Lower leg skin (tissue), 4 donors: ENCODE data around the gene MAPK13. TPM values are rescaled to one million over a fixed set of nuclear protein-coding genes. Genes with fewer than 3 reads are reported as not detected.

Experiments
- DNase-seq, 2 donors: peaks; one replicate each; pipeline ENCODE4 v3.0.0-alpha.2; 2019; ENCODE audit warnings: low spot score in 2 of 2
- H3K4me3 ChIP-seq: fragments of 200-600 bp; sonication (generic); 2 replicates; pipeline ENCODE4 v1.5.1; 2017; ENCODE audit warnings: mild to moderate bottlenecking, low read depth; ENCODE audit not compliant: poor library complexity, severe bottlenecking
- CTCF ChIP-seq, 3 donors: fragments of 450-650 bp; IDR thresholded peaks; one replicate each; pipeline ENCODE4 v1.5.1; 2016; ENCODE audit warnings: antibody characterized with exemption in 3 of 3, mild to moderate bottlenecking in 3 of 3, moderate library complexity in 2 of 3
- POLR2A ChIP-seq, 2 donors: fragments of 450-650 bp; IDR thresholded peaks; one replicate each; pipeline ENCODE4 v1.6.1; 2016 to 2017; ENCODE audit warnings: antibody characterized with exemption in 2 of 2, mild to moderate bottlenecking in 1 of 2, moderate library complexity in 1 of 2
- WGBS, 2 donors: methylation state at CpG; one replicate each; pipeline ENCODE4 v1.1.5; 2018; 5-methylcytosine and 5-hydroxymethylcytosine counted together
- intact Hi-C: fragments of 100-400 bp; cut with DNase I; formaldehyde crosslinking; loops from one replicate; pipeline ENCODE4 v1.15.0; 2023; ENCODE audit warnings: low total_unique reads
- total RNA-seq, 4 donors: library from RNA; depleted of rRNA; stranded (reverse); fragments of >200 nt; gene quantifications; one replicate each; pipeline ENCODE4 v1.1.0, GENCODE V29; 2016

Gene MAPK13
- total RNA-seq, 4 donors from 2014 or later = 94.4 to 125 (median 116) TPM

DNA sequence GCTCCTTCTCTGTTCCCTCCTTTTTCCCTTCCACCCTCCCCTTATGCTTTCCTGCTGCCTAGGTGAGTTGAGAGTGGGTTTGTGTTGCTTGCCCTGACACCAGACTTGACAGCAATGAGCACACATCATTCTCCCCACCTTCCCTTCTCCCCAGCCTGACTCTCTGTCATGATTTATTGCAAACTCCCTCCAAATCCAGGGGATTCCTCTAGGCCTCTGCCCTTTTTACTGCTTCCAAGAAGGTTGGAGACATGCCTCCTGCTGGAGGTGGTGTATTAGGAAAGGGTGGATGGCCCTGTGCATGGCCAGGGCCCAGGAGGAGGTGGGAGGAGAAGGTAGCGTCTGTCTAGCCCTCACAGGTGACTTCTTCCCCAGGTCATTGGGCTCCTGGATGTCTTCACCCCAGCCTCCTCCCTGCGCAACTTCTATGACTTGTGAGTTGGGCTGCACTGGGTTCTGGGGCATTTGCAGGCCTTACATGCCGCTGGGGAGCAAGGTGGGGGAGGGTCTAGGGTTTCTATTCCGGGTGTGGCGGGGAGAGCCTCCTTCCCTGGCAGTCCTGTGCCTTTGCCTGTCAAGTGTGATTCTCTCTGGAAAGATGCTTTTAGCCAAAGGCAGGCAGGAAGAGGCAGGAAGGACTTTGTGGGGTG is 2.1 kb downstream of the MAPK13 start:
- peak in 1 of 2 donors; percentile 48 for DNase-seq
- TF ChIP-seq POLR2A (IDR thresholded peaks at IDR 0.05) = no peak
- 49 to 69% methylated on average over 5 of the region's 5 CpGs for WGBS, 2 donors
- intact Hi-C loops = loop anchor here (10.0 kb wide), 1 partner anchor 62 kb away; the partner anchor contains the start of gene BRPF3
- H3K4me3 ChIP-seq = no peak overlapping the region

GRCh38 chr6:36133148-36133547 is 2.8 kb downstream of the MAPK13 start:
- TF ChIP-seq CTCF (IDR thresholded peaks at IDR 0.05) (no peak), POLR2A (IDR thresholded peaks at IDR 0.05) (no peak)
- 58 to 71% methylated on average over 4 of the region's 4 CpGs for WGBS, 2 donors
- H3K4me3 ChIP-seq = no peak overlapping the region
- intact Hi-C loops = loop anchor here (10.0 kb wide), 1 partner anchor 62 kb away; the partner anchor contains the start of gene BRPF3
- DNase-seq = peak in 1 of 2 donors; percentile 73

GRCh38 chr6:36133912-36134311 is 3.6 kb downstream of the MAPK13 start:
- WGBS, 2 donors = 88 to 90% methylated on average over 4 of the region's 4 CpGs
- no peak for DNase-seq
- H3K4me3 ChIP-seq = no peak overlapping the region
- intact Hi-C loops = loop anchor here (10.0 kb wide), 1 partner anchor 61 kb away; the partner anchor contains the start of gene BRPF3
- no peak for TF ChIP-seq POLR2A (IDR thresholded peaks at IDR 0.05)
- no peak for TF ChIP-seq CTCF (IDR thresholded peaks at IDR 0.05)

DNA sequence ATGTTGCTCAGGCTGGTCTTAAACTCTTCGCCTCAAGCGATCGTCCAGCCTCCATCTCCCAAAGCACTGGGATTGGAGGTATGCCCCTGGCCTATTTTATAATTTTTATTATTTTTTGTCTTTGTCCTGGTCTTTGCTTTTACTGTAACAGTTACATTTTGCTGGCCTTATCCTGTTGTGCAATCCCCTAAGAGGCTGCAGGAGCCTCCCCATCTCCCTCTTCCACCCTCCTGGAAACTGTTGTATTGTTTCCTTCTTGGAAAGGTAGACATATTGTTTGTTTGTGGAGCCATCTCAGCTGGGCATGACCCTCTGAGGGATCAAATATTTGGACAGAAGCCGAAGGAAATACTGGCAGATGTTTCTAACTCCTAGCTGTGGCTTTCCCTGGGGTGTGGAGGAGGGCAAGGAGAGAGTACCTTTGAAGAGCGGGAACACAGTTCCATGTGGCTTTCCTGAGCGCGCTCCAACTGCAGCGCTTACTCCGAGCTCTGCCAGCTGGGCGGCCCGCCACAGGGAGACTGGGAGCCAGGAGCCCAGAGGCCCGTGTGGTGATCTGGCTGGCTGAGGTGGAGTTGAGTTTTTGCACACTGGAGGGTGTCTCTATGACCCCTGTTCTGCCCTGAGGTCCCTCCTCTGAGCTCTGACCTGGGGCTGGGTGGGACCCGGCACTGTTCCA is 4.9 kb downstream of the MAPK13 start:
- no peak overlapping the region for H3K4me3 ChIP-seq
- 46 to 53% methylated on average over 13 of the region's 13 CpGs for WGBS, 2 donors
- TF ChIP-seq POLR2A (IDR thresholded peaks at IDR 0.05) (no peak), CTCF (IDR thresholded peaks at IDR 0.05) (no peak)
- no peak for DNase-seq
- intact Hi-C loops = loop anchor here (10.0 kb wide), 1 partner anchor 60 kb away; the partner anchor contains the start of gene BRPF3

DNA sequence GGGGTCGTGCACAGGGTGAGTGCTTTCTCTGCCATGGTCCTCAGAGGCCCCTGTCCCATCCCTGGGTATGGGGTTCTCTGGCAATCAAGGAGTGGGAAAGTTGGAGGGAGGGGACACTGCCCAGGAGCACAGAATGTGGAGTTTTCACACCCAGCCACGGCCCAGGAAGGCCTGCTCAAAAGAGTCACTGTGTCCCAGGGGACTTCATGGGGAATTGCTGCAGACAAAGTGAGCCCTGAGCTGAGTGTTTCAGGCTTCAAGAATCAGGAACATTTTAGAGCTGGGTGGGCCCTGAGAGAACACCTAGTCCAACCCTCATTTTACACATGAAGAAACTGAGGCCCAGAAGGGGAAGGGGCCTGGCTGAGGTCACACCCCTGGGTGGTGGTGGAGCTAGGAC is 5.7 kb downstream of the MAPK13 start:
- no peak overlapping the region for H3K4me3 ChIP-seq
- DNase-seq = no peak
- WGBS, 2 donors = 81 to 87% methylated on average over 2 of the region's 2 CpGs
- intact Hi-C loops = loop anchor here (10.0 kb wide), 1 partner anchor 59 kb away; the partner anchor contains the start of gene BRPF3
- no peak for TF ChIP-seq CTCF (IDR thresholded peaks at IDR 0.05)
- TF ChIP-seq POLR2A (IDR thresholded peaks at IDR 0.05) = no peak

GRCh38 chr6:36136551-36136950 is 6.2 kb downstream of the MAPK13 start:
- 95% methylated on average over 12 of the region's 12 CpGs for WGBS, 2 donors
- TF ChIP-seq POLR2A (IDR thresholded peaks at IDR 0.05) (no peak), CTCF (IDR thresholded peaks at IDR 0.05) (no peak)
- DNase-seq = no peak
- intact Hi-C loops = loop anchor here (10.0 kb wide), 1 partner anchor 58 kb away; the partner anchor contains the start of gene BRPF3
- H3K4me3 ChIP-seq = no peak overlapping the region
